ENCODE data around the gene SEC24C. TPM values are rescaled to one million over a fixed set of nuclear protein-coding genes. Genes with fewer than 3 reads are reported as not detected.
A peak's percentile ranks its signal among the peaks of the same experiment; 100 is the strongest.
"Not testable (repeated sequence)": the region's sequence is repeated elsewhere in the genome, so short reads cannot be mapped to it uniquely, and the experiment has no call there.

The SEC24C gene
- total RNA-seq, 4 donors from 2014 or later: 42.4 to 61.3 (median 53.5) TPM

DNA sequence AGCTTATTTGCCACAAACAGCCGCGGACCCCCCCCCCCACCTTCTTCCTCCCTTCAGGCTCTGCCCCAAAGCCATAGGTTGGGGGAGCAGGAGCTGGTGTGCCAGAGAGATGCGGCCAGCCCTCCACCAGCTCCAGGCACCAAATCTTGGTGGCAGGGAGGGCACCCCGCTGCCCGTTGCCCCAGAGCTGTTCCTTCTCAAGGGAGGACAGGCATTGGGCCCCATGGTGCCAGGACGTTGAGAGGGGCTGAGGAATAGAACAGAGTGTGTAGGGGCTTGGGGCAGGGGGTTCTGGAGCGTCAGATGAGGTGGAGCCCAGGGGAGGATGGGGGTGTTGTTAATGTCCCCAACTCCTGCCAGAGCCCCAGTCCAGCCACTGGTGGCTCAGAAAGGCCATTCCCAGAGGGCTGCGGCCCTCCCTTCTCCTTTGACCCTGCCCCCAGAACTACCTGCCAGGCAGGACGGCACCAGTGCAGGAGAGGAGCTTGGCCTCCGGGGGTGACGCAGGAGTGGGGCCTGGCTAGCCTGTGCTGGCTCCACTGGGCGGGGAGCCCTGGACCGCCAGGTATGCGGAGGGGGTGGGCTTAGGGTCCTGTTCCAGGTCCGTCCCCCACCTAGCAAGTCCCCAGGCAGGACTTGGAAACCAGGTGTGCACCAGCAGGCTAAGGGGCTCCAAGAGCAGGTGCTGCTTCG is 10.0 kb upstream of the SEC24C start:
- 75% methylated on average over 8 of the region's 16 CpGs for WGBS
- DNase-seq (ENCODE audit: extremely low spot score): no peak
- intact Hi-C loops (cut with DNase I): no loop called here
- TF ChIP-seq EP300 (IDR thresholded peaks at IDR 0.05): no peak
- Histone ChIP-seq H3K27me3 (no peaks in the 10 kb centered on the region), H3K27ac (replicated peaks in 1 of 4) (no peak overlapping the region), H3K36me3 (peaks cover 14 to 53% (median 43%) of the 10 kb centered on the region in 4 donors), H3K4me1 (peaks cover 35 to 50% (median 48%) of the 10 kb centered on the region in 4 donors), H3K4me3 (no peak overlapping the region), H3K9me3 (no peaks in the 10 kb centered on the region)

DNA sequence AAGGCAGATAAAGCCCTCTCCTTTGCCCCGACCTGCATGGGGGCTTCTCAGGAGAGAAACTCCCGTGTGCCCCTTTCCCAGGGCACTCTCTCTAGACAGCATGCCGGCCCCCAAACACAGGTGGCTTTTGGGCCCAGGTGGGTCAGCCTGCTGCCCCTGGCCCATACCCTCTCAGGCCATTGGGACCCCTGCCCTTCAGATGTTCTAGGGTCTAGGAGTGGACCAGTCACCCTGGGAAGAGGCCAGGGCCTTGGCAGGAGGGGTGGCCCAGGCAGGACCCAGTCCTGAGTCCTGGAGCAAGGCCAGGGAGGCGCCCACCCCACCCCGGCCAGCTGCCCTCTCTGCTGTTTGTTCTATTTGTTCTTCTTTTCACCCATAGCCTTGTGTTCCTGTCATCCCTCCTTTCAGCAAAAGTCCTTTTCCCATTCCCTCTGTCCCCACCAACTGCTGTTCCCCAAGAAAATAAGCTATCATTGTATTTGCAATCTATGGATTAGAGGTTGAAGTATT is 9.3 kb upstream of the SEC24C start:
- DNase-seq (ENCODE audit: extremely low spot score): no peak
- Histone ChIP-seq H3K9me3 (no peaks in the 10 kb centered on the region), H3K4me1 (peaks cover 29 to 44% (median 42%) of the 10 kb centered on the region in 4 donors), H3K4me3 (no peak overlapping the region), H3K27ac (replicated peaks in 1 of 4) (no peak overlapping the region), H3K27me3 (no peaks in the 10 kb centered on the region), H3K36me3 (peaks cover 14 to 59% (median 43%) of the 10 kb centered on the region in 4 donors)
- WGBS: 100% methylated on average over 3 of the region's 5 CpGs
- intact Hi-C loops (cut with DNase I): no loop called here
- TF ChIP-seq EP300 (IDR thresholded peaks at IDR 0.05) (no peak), POLR2AphosphoS5 (IDR thresholded peaks at IDR 0.05) (no peak), POLR2A (IDR thresholded peaks at IDR 0.05; ENCODE audit: low read depth) (no peak)
- TF ChIP-seq, protein P1, sequence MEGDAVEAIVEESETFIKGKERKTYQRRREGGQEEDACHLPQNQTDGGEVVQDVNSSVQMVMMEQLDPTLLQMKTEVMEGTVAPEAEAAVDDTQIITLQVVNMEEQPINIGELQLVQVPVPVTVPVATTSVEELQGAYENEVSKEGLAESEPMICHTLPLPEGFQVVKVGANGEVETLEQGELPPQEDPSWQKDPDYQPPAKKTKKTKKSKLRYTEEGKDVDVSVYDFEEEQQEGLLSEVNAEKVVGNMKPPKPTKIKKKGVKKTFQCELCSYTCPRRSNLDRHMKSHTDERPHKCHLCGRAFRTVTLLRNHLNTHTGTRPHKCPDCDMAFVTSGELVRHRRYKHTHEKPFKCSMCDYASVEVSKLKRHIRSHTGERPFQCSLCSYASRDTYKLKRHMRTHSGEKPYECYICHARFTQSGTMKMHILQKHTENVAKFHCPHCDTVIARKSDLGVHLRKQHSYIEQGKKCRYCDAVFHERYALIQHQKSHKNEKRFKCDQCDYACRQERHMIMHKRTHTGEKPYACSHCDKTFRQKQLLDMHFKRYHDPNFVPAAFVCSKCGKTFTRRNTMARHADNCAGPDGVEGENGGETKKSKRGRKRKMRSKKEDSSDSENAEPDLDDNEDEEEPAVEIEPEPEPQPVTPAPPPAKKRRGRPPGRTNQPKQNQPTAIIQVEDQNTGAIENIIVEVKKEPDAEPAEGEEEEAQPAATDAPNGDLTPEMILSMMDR (IDR thresholded peaks at IDR 0.05): no peak

DNA sequence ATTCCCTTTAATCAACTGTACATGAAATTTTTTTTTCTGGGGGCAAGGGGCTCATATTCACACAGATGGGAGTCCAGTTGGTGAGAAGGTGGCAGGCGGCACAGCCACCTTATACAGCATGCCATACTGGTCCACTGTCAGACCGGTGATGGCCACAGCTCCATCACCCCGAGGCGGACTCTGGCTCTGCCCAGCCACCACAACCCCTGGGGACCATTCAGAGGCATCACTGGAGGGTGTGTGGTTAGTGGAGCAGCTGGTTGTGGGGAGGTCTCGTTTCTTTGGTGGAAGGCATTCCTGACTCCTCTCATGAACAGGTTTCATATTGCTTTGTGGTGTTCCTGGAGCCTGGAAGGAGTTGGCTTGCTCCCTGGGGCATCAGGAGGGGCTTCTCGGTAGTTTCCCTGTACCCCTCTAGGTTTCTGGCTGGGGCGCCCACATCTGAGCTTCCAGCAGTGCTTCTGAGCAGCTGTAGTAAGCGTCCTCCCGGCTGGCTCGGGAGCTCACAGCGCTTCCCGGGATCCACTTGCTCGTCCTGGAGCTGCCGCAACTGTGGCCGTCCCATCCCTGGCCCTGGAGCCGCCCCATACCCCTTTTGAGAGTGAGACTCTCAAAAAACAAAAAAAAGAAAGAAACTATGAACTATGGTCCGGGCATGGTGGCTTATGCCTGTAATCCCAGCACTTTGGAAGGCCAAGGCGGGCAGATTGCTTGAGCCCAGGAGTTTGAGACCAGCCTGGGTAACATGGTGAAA is 3.5 kb upstream of the SEC24C start:
- H3K9me3 ChIP-seq; H3K4me3 ChIP-seq; H3K27me3 ChIP-seq; H3K27ac ChIP-seq (replicated peaks in 1 of 4); DNase-seq (ENCODE audit: extremely low spot score): not testable (repeated sequence)
- intact Hi-C loops (cut with DNase I): loop anchor here (5.0 kb wide), 1 partner anchor 47 kb away; the partner anchor contains the start of gene ZSWIM8
- 93% methylated on average over 14 of the region's 18 CpGs for WGBS
- Histone ChIP-seq H3K36me3 (peaks cover 3 to 30% (median 14%) of the 10 kb centered on the region in 4 donors), H3K4me1 (peaks cover 22 to 32% (median 25%) of the 10 kb centered on the region in 4 donors)

DNA sequence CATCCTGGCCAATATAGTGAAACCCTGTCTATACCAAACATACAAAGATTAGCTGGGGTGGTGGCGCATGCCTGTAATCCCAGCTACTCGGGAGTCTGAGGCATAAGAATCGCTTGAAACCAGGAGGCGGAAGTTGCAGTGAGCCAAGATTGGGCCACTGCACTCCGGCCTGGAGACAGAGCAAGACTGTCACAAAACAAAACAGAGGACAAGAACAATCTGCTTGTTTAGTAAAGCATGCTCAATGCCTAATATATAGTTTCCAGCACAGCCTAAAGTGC is 1.8 kb upstream of the SEC24C start:
- Histone ChIP-seq H3K9me3 (no peaks in the 10 kb centered on the region), H3K4me3 (no peak overlapping the region), H3K27ac (replicated peaks in 1 of 4) (peak overlapping the region in 1 of 4 donors; percentile 16), H3K4me1 (peaks cover 33 to 49% (median 38%) of the 10 kb centered on the region in 4 donors), H3K36me3 (peaks cover 4 to 28% (median 17%) of the 10 kb centered on the region in 4 donors), H3K27me3 (no peaks in the 10 kb centered on the region)
- intact Hi-C loops (cut with DNase I): loop anchor here (5.0 kb wide), 1 partner anchor 45 kb away; the partner anchor contains the start of gene ZSWIM8
- 93% methylated on average over 5 of the region's 5 CpGs for whole genome bisulfite sequencing
- TF ChIP-seq POLR2AphosphoS5 (IDR thresholded peaks at IDR 0.05): no peak
- no peak for DNase-seq (ENCODE audit: extremely low spot score)

DNA sequence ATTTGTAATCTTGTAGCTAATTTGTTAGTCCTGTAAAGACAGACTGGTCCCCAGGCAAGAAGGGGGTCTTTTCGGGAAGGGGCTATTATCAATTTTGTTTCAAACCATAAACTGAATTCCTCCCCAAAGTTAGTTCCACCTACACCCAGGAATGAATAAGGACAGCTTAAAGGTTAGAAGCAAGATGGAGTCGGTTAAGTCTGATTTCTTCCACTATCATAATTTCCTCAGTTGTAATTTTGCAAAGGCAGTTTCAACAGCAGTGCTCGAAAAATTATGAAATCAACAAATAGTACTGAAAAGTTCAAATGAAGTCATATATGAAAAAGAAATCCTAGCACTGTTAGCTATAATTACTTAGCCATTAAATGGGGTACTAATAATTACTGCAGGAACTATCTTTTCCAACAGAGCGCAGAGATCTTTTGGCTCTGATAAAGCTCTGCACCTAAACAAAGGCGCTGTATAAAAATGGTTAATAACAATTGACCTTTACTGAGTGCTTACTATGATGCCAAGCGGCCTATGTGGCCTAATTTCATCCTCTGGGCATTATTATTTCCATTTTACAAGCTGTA is 756 bp upstream of the SEC24C start:
- no peak for DNase-seq (ENCODE audit: extremely low spot score)
- no peaks in the 10 kb centered on the region for H3K9me3 ChIP-seq
- H3K27ac ChIP-seq (replicated peaks in 1 of 4): peak overlapping the region; percentile 88 to 90 (median 89)
- WGBS: 33% methylated on average over 6 of the region's 6 CpGs
- intact Hi-C loops (cut with DNase I): loop anchor here (5.0 kb wide), 1 partner anchor 44 kb away; the partner anchor contains the start of gene ZSWIM8
- peaks cover 33 to 57% (median 41%) of the 10 kb centered on the region in 4 donors for H3K4me1 ChIP-seq
- H3K36me3 ChIP-seq: peaks cover 13 to 34% (median 20%) of the 10 kb centered on the region in 4 donors
- H3K27me3 ChIP-seq: no peaks in the 10 kb centered on the region
- peak overlapping the region; percentile 78 to 96 (median 92) for H3K4me3 ChIP-seq
- TF ChIP-seq POLR2AphosphoS5 (IDR thresholded peaks at IDR 0.05) (no peak), POLR2A (IDR thresholded peaks at IDR 0.05; ENCODE audit: low read depth) (no peak), EP300 (IDR thresholded peaks at IDR 0.05) (no peak)
- TF ChIP-seq, protein P1 (IDR thresholded peaks at IDR 0.05): no peak

DNA sequence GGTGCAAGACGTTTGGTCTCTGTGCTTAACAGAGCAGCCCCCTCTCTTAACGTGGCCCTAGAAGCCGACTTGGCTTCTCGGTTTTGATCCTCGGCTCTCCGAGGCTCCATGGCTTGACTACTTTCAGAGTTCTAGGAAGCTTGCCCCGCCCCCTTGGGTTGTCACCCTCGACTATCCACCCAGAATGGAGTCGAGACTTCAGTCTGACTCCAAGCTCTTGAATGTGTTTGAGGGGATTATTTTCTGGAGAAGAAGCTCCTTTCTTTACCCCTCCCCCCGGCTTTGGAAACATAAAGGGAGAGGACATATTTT is 448 bp downstream of the SEC24C start:
- peak; percentile 92 for DNase-seq (ENCODE audit: extremely low spot score)
- intact Hi-C loops (cut with DNase I): loop anchor here (5.0 kb wide), 1 partner anchor 43 kb away; the partner anchor contains the start of gene ZSWIM8
- no peaks in the 10 kb centered on the region for H3K9me3 ChIP-seq
- H3K4me1 ChIP-seq: peaks cover 36 to 69% (median 53%) of the 10 kb centered on the region in 4 donors
- no peak for TF ChIP-seq POLR2AphosphoS5 (IDR thresholded peaks at IDR 0.05)
- TF ChIP-seq POLR2A (IDR thresholded peaks at IDR 0.05; ENCODE audit: low read depth): no peak
- TF ChIP-seq, protein P1 (IDR thresholded peaks at IDR 0.05): no peak
- no peak for TF ChIP-seq EP300 (IDR thresholded peaks at IDR 0.05)
- no peaks in the 10 kb centered on the region for H3K27me3 ChIP-seq
- peak overlapping the region; percentile 88 to 90 (median 89) for H3K27ac ChIP-seq (replicated peaks in 1 of 4)
- peak overlapping the region; percentile 78 to 96 (median 92) for H3K4me3 ChIP-seq
- 1% methylated on average over 10 of the region's 10 CpGs for WGBS
- peaks cover 20 to 40% (median 32%) of the 10 kb centered on the region in 4 donors for H3K36me3 ChIP-seq

Data from esophagus muscularis mucosa (tissue), 4 donors.